GM19455 (cell line): ENCODE data around the gene KIF17.

ENCODE experiments used
- ATAC-seq: cut with Tn5 transposase; IDR thresholded peaks from one replicate; pipeline ENCODE4 v1.9.1; 2021; ENCODE audit not compliant: unreplicated experiment

The KIF17 gene

GRCh38 chr1:20712215-20712577 is 5.6 kb downstream of the KIF17 start:
- ATAC-seq = no peak

GRCh38 chr1:20711285-20712214 is 6.3 kb downstream of the KIF17 start:
- ATAC-seq = no peak

GRCh38 chr1:20710469-20711284 is 7.1 kb downstream of the KIF17 start:
- no peak for ATAC-seq

DNA sequence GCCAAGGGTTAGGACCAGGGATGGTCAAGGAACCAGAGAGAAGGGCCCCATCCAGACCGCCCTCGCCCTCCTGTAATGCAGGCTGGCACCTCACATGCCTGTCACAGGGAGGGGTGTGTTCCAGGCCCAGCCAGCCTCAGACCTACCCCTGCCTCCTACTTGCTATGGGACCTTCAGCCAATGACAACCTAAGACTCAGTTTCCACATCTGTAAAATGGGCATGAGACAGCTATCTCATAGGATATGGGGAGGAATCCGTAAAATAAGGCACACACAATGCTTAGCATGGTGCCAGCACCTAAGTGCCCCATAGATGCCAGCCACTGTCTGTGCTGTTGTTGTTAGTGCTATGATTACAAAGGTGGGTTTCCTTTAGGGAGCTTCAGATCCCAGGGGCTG is 7.9 kb downstream of the KIF17 start:
- no peak for ATAC-seq

DNA sequence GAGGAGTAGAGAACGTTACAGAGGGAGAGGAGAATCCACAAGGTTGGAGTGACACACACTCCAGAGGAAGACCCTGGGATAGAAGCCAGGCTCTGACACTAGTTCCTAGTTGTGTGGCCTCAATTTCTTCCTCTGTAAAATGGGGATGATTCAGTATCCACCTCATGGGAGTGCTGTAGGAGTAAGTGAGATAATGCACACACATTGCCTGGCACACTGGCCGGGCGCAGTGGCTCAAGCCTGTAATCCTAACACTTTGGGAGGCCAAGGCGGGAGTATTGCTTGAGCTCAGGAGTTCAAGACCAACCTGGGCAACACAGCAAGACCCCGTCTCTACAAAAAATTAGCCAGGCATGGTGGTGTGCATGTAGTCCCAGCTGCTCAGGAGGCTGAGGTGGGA is 8.9 kb downstream of the KIF17 start:
- no peak for ATAC-seq

- ATAC-seq = no peak
These were observed 9.8 kb downstream of the KIF17 start for GRCh38 chr1:20708057-20708456.

- ATAC-seq = no peak
These were observed 11.0 kb downstream of the KIF17 start for GRCh38 chr1:20706841-20707240.

GRCh38 chr1:20705203-20705755 is 12.5 kb downstream of the KIF17 start:
- ATAC-seq = no peak

- no peak for ATAC-seq
These were observed 13.2 kb downstream of the KIF17 start for GRCh38 chr1:20704390-20705202.

DNA sequence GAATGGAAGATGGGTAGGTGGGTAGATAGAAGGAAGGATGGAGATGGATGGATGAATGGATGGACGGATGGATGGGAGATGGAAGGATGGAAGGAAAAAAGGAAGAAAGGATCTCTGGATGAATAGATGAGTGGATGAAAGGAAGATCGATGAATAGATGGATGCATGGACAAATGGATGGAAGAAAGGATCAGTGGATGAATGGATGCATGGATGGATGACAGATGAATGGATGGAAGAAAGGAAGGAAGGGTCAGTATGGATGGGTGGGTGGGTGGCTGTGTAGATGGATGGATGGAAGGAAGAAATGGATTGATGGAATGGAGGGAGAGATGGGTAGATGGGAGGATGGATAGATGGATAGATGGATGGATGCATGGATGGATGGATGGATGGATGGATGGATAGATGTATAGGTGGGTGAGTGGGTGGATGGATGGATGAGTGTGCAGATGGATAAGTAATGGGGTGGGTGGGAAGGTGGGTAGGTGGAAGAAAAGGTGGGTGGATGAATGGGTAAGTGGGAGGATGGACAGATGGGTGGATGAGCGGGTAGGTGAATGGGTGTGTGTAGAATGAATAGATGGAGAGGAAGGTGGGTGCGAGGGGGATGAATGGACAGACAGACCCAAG is 14.6 kb downstream of the KIF17 start:
- ATAC-seq = no peak

DNA sequence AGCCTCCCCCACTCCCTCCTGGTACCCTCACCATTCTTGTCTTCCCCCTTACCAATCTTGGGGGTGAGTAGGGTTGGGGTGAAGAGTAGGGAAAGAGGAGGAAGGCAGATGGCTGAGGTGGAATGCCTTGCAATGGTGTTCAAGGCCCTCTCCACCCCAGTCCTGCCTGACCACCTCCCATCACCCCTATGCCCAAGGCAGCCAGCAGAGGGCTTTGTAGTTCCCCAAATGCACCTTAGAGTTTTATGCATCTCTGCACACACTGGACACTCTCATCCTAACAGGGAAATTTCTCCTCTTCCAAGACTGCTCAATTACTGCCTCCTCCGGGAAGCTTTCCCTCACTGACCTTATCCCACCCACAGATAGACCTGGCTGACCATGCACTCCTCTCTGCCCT is 15.4 kb downstream of the KIF17 start:
- no peak for ATAC-seq

DNA sequence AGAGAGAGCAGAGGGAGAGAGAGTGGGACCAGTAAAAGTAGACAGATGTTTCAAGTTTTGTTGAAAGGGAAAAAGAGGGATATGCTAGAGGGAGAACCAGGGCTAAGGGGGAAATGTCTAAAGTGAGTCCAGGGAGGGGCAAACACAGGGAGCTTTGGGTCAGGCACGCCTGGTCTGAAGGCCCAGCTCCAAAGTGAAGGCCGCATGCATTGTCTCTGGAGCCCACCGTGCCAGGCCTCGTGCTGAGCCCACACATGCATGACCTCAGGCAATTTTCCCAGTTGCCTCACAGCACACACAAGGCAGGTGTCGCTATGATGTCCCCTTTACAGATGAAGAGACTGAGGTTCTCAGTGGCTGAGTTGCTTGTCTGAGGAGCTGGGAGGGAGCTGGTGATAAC is 16.0 kb downstream of the KIF17 start:
- no peak for ATAC-seq

GRCh38 chr1:20701446-20701845 is 16.4 kb downstream of the KIF17 start:
- ATAC-seq = no peak

DNA sequence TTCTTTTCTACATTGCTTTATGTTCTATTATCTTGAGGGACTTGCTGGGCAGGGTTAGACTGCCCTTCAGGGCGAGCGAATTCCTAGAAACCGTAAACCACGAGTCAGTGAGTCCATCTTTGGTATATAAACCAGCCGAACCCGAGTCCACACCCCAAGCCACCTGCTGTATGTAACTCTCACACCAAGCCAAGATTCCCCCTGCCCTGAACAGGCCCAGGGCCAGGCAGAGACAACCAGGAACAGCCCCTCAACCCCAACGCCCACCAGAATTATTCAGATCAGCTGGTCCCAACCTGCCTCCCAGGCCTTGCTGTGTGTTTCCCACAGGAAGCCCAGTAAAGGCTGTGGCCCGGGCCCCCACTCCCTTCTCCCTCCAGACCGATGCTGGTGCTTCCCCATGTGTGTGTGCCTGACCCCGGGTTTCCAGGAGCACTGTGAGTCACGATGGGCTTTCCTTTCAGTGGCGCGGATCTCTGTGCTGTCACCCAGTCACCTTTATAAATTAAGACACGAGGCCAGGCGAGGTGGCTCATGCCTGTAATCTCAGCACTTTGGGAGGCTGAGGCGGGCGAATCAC is 17.1 kb downstream of the KIF17 start:
- ATAC-seq = no peak

GRCh38 chr1:20699558-20699957 is 18.2 kb downstream of the KIF17 start:
- ATAC-seq = no peak

GRCh38 chr1:20698195-20698910 is 19.5 kb downstream of the KIF17 start:
- ATAC-seq = no peak

GRCh38 chr1:20697563-20697962 is 20.2 kb downstream of the KIF17 start:
- no peak for ATAC-seq

DNA sequence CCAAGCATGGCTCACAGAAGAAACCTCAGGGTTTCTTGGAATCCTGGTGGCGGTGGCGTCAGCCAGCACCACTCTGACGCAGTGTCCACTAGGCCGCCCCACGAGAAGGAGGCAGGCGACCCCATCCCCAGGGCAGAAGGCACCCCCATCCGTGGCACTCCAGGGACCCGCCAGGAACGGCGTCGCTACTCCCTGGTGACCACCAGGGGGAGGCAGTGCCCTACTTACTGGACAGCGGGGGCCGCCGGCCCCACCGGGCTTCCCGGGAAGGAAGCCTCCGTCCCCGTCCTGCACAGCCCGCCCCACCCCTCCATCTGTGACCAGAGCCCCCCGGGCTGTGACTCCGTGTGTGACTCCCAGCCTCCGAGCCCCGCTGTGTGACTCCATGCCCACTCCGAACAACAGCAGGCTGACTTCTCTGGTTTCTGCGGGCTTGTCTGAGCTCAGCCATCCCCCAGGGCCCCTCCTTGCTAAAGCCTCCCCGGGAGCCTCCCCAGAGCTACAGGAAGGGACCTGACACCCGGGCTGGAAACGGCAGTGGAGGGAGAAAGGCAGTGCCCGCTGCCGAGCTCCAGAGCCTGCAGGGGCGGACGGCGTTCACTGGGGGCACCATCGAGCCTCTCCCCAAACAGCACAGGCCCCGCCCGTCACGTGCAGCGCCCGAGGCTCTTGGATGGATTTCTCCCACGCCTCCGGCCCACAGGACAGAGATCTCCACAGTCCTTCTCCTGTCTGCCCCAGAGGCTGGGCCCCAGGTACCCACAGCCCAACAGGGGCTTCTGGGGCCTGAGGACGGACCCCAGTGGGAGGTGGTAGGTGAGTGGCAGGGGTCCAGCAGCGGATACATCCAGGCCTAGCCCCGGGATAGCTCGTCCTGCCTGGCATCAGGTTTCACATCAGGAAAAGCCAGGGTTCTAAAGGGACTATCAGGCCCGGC is 21.1 kb downstream of the KIF17 start:
- ATAC-seq = peak; percentile 69
